Breast epithelium (tissue), 3 donors: ENCODE results near the gene POFUT2.

Source experiments
- POLR2A ChIP-seq: fragments of 450-650 bp; IDR thresholded peaks from one replicate; pipeline ENCODE4 v1.6.1; 2016; ENCODE audit warnings: antibody characterized with exemption, mild to moderate bottlenecking, moderate library complexity
- POLR2AphosphoS5 ChIP-seq, 3 donors: sonication (generic); formaldehyde crosslinking; IDR thresholded peaks; one replicate each; pipeline ENCODE4 v1.6.1; 2017; ENCODE audit warnings: antibody characterized with exemption in 3 of 3
- TF ChIP-seq, protein P1 (sequence below), 3 donors: fragments of 450-650 bp; IDR thresholded peaks; one replicate each; pipeline ENCODE4 v1.5.1; 2016 to 2017; ENCODE audit warnings: antibody characterized with exemption in 3 of 3, mild to moderate bottlenecking in 3 of 3, moderate library complexity in 3 of 3

DNA sequence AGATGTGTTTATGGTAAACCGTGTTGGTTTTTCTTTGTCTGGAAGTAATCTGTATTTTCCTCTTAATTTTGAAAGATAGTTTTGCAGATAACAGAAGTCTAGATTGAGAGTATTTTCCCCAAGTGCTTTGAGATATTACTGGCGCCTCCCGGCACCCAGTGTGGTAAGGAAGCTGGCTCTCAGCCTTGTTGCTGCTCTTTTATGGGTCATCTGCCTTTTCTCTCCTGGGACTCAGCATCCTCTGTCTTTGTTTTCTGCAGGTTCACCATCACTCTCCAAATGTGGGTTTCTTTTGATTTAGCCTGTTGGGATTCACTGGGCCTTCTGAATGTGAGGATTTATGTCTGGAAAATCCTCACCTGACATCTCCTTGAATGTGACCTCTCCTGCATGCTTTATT, 37.4 kb downstream of the POFUT2 start:
- TF ChIP-seq POLR2A (no peak), POLR2AphosphoS5 (IDR thresholded peaks at IDR 0.05) (no peak)
- TF ChIP-seq, protein P1, sequence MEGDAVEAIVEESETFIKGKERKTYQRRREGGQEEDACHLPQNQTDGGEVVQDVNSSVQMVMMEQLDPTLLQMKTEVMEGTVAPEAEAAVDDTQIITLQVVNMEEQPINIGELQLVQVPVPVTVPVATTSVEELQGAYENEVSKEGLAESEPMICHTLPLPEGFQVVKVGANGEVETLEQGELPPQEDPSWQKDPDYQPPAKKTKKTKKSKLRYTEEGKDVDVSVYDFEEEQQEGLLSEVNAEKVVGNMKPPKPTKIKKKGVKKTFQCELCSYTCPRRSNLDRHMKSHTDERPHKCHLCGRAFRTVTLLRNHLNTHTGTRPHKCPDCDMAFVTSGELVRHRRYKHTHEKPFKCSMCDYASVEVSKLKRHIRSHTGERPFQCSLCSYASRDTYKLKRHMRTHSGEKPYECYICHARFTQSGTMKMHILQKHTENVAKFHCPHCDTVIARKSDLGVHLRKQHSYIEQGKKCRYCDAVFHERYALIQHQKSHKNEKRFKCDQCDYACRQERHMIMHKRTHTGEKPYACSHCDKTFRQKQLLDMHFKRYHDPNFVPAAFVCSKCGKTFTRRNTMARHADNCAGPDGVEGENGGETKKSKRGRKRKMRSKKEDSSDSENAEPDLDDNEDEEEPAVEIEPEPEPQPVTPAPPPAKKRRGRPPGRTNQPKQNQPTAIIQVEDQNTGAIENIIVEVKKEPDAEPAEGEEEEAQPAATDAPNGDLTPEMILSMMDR (IDR thresholded peaks at IDR 0.05), result no peak
